Tibial nerve (tissue), 4 donors: Measurements from ENCODE around the gene POMC.

Source experiments
- CTCF ChIP-seq, 5 experiments: fragments of 200-600 bp in 3 of 5; fragments of 450-650 bp in 2 of 5; sonication (generic) in 3 of 5; IDR thresholded peaks; one replicate each; pipeline ENCODE4 v1.5.1; 2016 to 2019; ENCODE audit warnings: antibody characterized with exemption in 5 of 5, mild to moderate bottlenecking in 3 of 5, moderate library complexity in 2 of 5
- EP300 ChIP-seq, 2 donors: sonication (generic); formaldehyde crosslinking; IDR thresholded peaks; one replicate each; pipeline ENCODE4 v1.6.1; 2017; ENCODE audit warnings: antibody characterized with exemption in 2 of 2, mild to moderate bottlenecking in 1 of 2
- POLR2A ChIP-seq, 2 donors: fragments of 450-650 bp; IDR thresholded peaks; one replicate each; pipeline ENCODE4 v1.6.1; 2017; ENCODE audit warnings: antibody characterized with exemption in 2 of 2, mild to moderate bottlenecking in 2 of 2, moderate library complexity in 2 of 2

DNA sequence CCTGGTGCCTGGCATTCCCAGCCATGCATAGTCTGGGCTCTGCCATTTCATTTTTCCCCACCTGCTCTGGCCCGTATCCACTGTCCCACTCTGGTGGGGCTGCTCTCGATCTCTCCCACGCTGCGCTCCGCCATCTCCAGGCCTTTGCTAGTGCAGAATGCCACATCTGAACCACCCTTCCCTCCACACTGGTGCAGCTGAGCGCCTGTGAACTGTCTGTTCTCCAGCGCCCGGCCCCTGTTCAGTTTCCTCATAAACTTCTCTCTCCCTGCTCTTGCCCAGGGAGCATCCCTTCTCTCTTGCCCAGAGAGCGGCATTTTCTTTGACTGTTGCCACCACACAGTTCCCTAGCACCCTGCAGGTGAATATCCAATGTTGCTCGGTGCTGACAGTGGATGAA lies 21.5 kb downstream of the POMC start:
- TF ChIP-seq CTCF (IDR thresholded peaks at IDR 0.05) (no peak), POLR2A (IDR thresholded peaks at IDR 0.05) (no peak), EP300 (IDR thresholded peaks at IDR 0.05) (no peak)
